ENCODE data around the gene COBL. TPM values are rescaled to one million over a fixed set of nuclear protein-coding genes. Genes with fewer than 3 reads are reported as not detected.

Gene COBL
- total RNA-seq, 1 experiment from 2014 or later = 51.4 TPM

- no peaks in the 10 kb centered on the region for H3K9me2 ChIP-seq (ENCODE audit: insufficient read depth)
- no peak overlapping the region for H3K4me2 ChIP-seq
- peaks cover 30% of the 10 kb centered on the region for H3K9me3 ChIP-seq (ENCODE audit: insufficient read depth, low read depth)
- ChIA-PET POLR2A (ENCODE audit: unreplicated experiment) (no interaction called here), CTCF (interaction anchor here (0.5 to 0.6 kb wide), 2 partner anchors 17 to 938 kb away, joined by 3 to 6 read pairs; no protein-coding TSS in a partner anchor)
- no peaks in the 10 kb centered on the region for H3K36me3 ChIP-seq (ENCODE audit: low read depth)
- TF ChIP-seq EZH2 (IDR thresholded peaks at IDR 0.05; ENCODE audit: low read depth) = no peak
- no peak for TF ChIP-seq CTCF (conservative IDR thresholded peaks at IDR 0.05)
- no peaks in the 10 kb centered on the region for H3F3A ChIP-seq (ENCODE audit: insufficient read depth, low read depth)
- BruUV-seq (replicated peaks) = no TSS peak
- intact Hi-C loops (cut with micrococcal nuclease; ENCODE audit: unreplicated experiment) = loop anchor here (5.0 kb wide), 3 partner anchors 467 to 937 kb away; no protein-coding TSS in a partner anchor
- H4K20me1 ChIP-seq (ENCODE audit: insufficient read depth) = no peaks in the 10 kb centered on the region
- H3K4me3 ChIP-seq = no peak overlapping the region
- no peaks in the 10 kb centered on the region for H3K79me2 ChIP-seq (ENCODE audit: low read depth)
- H2AFZ ChIP-seq = no peak overlapping the region
- no peak overlapping the region for H3K27ac ChIP-seq
- no peaks in the 10 kb centered on the region for H3K27me3 ChIP-seq (ENCODE audit: insufficient read depth, low read depth)
- H3K4me1 ChIP-seq (replicated peaks; ENCODE audit: insufficient read depth) = peaks cover 11% of the 10 kb centered on the region
- no peak for DNase-seq
Observed at GRCh38 chr7:51144178-51144577, 172.4 kb downstream of the COBL start.

- ChIA-PET POLR2A (ENCODE audit: unreplicated experiment) (interaction anchor here (0.7 kb wide), 1 partner anchor 549 kb away, joined by 8 read pairs; no protein-coding TSS in a partner anchor), CTCF (interaction anchor here (3.5 kb wide), 1 partner anchor 18 kb away, joined by 11 read pairs; no protein-coding TSS in a partner anchor)
- DNase-seq = no peak
- no peaks in the 10 kb centered on the region for H3K9me2 ChIP-seq (ENCODE audit: insufficient read depth)
- H3K4me1 ChIP-seq (replicated peaks; ENCODE audit: insufficient read depth) = peaks cover 11% of the 10 kb centered on the region
- no peaks in the 10 kb centered on the region for H4K20me1 ChIP-seq (ENCODE audit: insufficient read depth)
- H3K27ac ChIP-seq = no peak overlapping the region
- no TSS peak for BruUV-seq (replicated peaks)
- H3F3A ChIP-seq (ENCODE audit: insufficient read depth, low read depth) = no peaks in the 10 kb centered on the region
- peaks cover 18% of the 10 kb centered on the region for H3K9me3 ChIP-seq (ENCODE audit: insufficient read depth, low read depth)
- intact Hi-C loops (cut with micrococcal nuclease; ENCODE audit: unreplicated experiment) = loop anchor here (5.0 kb wide), 3 partner anchors 466 to 936 kb away; no protein-coding TSS in a partner anchor
- H3K4me2 ChIP-seq = no peak overlapping the region
- H2AFZ ChIP-seq = no peak overlapping the region
- no peak overlapping the region for H3K4me3 ChIP-seq
- no peaks in the 10 kb centered on the region for H3K27me3 ChIP-seq (ENCODE audit: insufficient read depth, low read depth)
- H3K36me3 ChIP-seq (ENCODE audit: low read depth) = no peaks in the 10 kb centered on the region
- no peaks in the 10 kb centered on the region for H3K79me2 ChIP-seq (ENCODE audit: low read depth)
- TF ChIP-seq EZH2 (IDR thresholded peaks at IDR 0.05; ENCODE audit: low read depth) (no peak), CTCF (conservative IDR thresholded peaks at IDR 0.05) (no peak)
Observed at GRCh38 chr7:51142741-51143385, 173.7 kb downstream of the COBL start.

GRCh38 chr7:51141451-51142003 lies 175.1 kb downstream of the COBL start:
- DNase-seq = peak in 1 of 2 experiments; percentile 17
- intact Hi-C loops (cut with micrococcal nuclease; ENCODE audit: unreplicated experiment) = loop anchor here (1.0 to 5.0 kb wide), 5 partner anchors 347 to 934 kb away; no protein-coding TSS in a partner anchor

More at GRCh38 chr7:51141451-51142003, 175.1 kb downstream of the COBL start:
- H3K79me2 ChIP-seq (ENCODE audit: low read depth) = no peaks in the 10 kb centered on the region
- TF ChIP-seq CTCF (conservative IDR thresholded peaks at IDR 0.05) (peak; percentile 89), EZH2 (IDR thresholded peaks at IDR 0.05; ENCODE audit: low read depth) (no peak)
- H3K27ac ChIP-seq = no peak overlapping the region
- H2AFZ ChIP-seq = no peak overlapping the region
- no peak overlapping the region for H3K4me3 ChIP-seq
- no peaks in the 10 kb centered on the region for H3K27me3 ChIP-seq (ENCODE audit: insufficient read depth, low read depth)
- no peaks in the 10 kb centered on the region for H3F3A ChIP-seq (ENCODE audit: insufficient read depth, low read depth)
- no peaks in the 10 kb centered on the region for H3K9me2 ChIP-seq (ENCODE audit: insufficient read depth)
- no peak overlapping the region for H3K4me2 ChIP-seq
- no peaks in the 10 kb centered on the region for H4K20me1 ChIP-seq (ENCODE audit: insufficient read depth)
- no TSS peak for BruUV-seq (replicated peaks)
- H3K36me3 ChIP-seq (ENCODE audit: low read depth) = no peaks in the 10 kb centered on the region
- ChIA-PET CTCF (interaction anchor here (0.6 to 3.5 kb wide), 13 partner anchors 8 to 1086 kb away, joined by 3 to 11 read pairs (median 5); no protein-coding TSS in a partner anchor), POLR2A (ENCODE audit: unreplicated experiment) (no interaction called here)
- H3K4me1 ChIP-seq (replicated peaks; ENCODE audit: insufficient read depth) = peaks cover 11% of the 10 kb centered on the region
- peaks cover 4% of the 10 kb centered on the region for H3K9me3 ChIP-seq (ENCODE audit: insufficient read depth, low read depth)
